B cell (primary cell): ENCODE measurements around the gene GSTA4.

Experiments used
- CTCF ChIP-seq: fragments of 200-600 bp; IDR thresholded peaks from one replicate; pipeline ENCODE4 v1.8.0; 2022; ENCODE audit warnings: antibody characterized with exemption, mild to moderate bottlenecking
- EZH2 ChIP-seq: IDR thresholded peaks from 2 replicates; pipeline ENCODE4 v1.6.1; 2012; ENCODE audit warnings: borderline replicate concordance, low read depth, mild to moderate bottlenecking, moderate library complexity, low read length; ENCODE audit not compliant: insufficient read depth, poor library complexity, severe bottlenecking

GRCh38 chr6:52953911-52954839 is 40.9 kb downstream of the GSTA4 start:
- TF ChIP-seq CTCF (no peak), EZH2 (no peak)
